IMR-90 (cell line): ENCODE data around the gene NELL1. TPM values are rescaled to one million over a fixed set of nuclear protein-coding genes. Genes with fewer than 3 reads are reported as not detected.

Experiments used
- ATAC-seq: fragments of 200-7000 bp; cut with Tn5 transposase; 2 replicates; pipeline ENCODE4 v1.9.1; 2020; ENCODE audit warnings: low read depth, mild to moderate bottlenecking, moderate library complexity
- BruUV-seq: library from RNA; stranded (reverse); fragments of 400-500 nt; replicated peaks from 2 replicates; lab custom pipeline; 2021; lab: Mats Ljungman, UMichigan
- CTCF ChIA-PET: fragments of 300-600 bp; formaldehyde crosslinking; extraction: SDS; loops from one replicate; lab custom pipeline; 2021; ENCODE audit warnings: antibody characterized with exemption; lab: Yijun Ruan, JAX
- POLR2A ChIA-PET: fragments of 300-600 bp; sonication (Branson Sonifier 250); formaldehyde crosslinking; loops from one replicate; lab custom pipeline; 2022; ENCODE audit warnings: antibody characterized with exemption; ENCODE audit not compliant: unreplicated experiment; lab: Charles Lee
- DNase-seq: peaks from one replicate; pipeline ENCODE4 v3.0.0; 2013
- H2AFZ ChIP-seq: replicated peaks from 2 replicates; pipeline ENCODE3; 2013; ENCODE audit warnings: low read length, mild to moderate bottlenecking; ENCODE audit not compliant: poor library complexity
- H2AK5ac ChIP-seq: 2 replicates; pipeline ENCODE4 v1.6.1; 2013; ENCODE audit warnings: low read depth, low read length, inconsistent platforms
- H2AK9ac ChIP-seq: replicated peaks from 2 replicates; pipeline ENCODE3; 2013; ENCODE audit warnings: mild to moderate bottlenecking, low read depth, low read length, moderate library complexity; ENCODE audit not compliant: poor library complexity
- H2BK120ac ChIP-seq: 2 replicates; pipeline ENCODE4 v1.6.1; 2013; ENCODE audit warnings: low read depth, low read length, inconsistent platforms
- H2BK15ac ChIP-seq: 3 replicates; pipeline ENCODE4 v1.6.1; 2013; ENCODE audit warnings: low read depth, low read length, inconsistent platforms
- H2BK20ac ChIP-seq: 2 replicates; pipeline ENCODE4 v1.6.1; 2013; ENCODE audit warnings: low read depth, mild to moderate bottlenecking, inconsistent platforms, low read length, moderate library complexity
- H2BK5ac ChIP-seq: 2 replicates; pipeline ENCODE4 v1.6.1; 2013; ENCODE audit warnings: mild to moderate bottlenecking, low read depth, low read length, inconsistent platforms; ENCODE audit not compliant: poor library complexity, severe bottlenecking
- H3K14ac ChIP-seq: replicated peaks from 2 replicates; pipeline ENCODE4 v1.6.1; 2013; ENCODE audit warnings: low read depth, low read length, inconsistent platforms
- H3K18ac ChIP-seq: 2 replicates; pipeline ENCODE4 v1.6.1; 2013; ENCODE audit warnings: low read depth, low read length, control low read depth
- H3K23ac ChIP-seq: 2 replicates; pipeline ENCODE4 v1.6.1; 2013; ENCODE audit warnings: low read depth, low read length, inconsistent platforms
- H3K27ac ChIP-seq: 2 replicates; pipeline ENCODE4 v1.5.1; 2013; ENCODE audit warnings: mild to moderate bottlenecking, control low read depth, low read length; ENCODE audit not compliant: insufficient read depth
- H3K27me3 ChIP-seq: 2 replicates; pipeline ENCODE4 v1.6.1; 2013; ENCODE audit warnings: low read length; ENCODE audit not compliant: control insufficient read depth, insufficient read depth
- H3K36me3 ChIP-seq: 2 replicates; pipeline ENCODE4 v1.6.1; 2013; ENCODE audit warnings: low read length, mixed read lengths; ENCODE audit not compliant: control insufficient read depth, insufficient read depth
- H3K4ac ChIP-seq: 2 replicates; pipeline ENCODE4 v1.6.1; 2013; ENCODE audit warnings: low read depth, low read length, inconsistent platforms
- H3K4me1 ChIP-seq: 2 replicates; pipeline ENCODE4 v1.6.1; 2013; ENCODE audit warnings: low read length, mixed read lengths; ENCODE audit not compliant: control insufficient read depth, insufficient read depth
- H3K4me2 ChIP-seq: 2 replicates; pipeline ENCODE4 v1.6.1; 2013; ENCODE audit warnings: low read depth, mild to moderate bottlenecking, control low read depth, low read length, moderate library complexity
- H3K4me3 ChIP-seq: 2 replicates; pipeline ENCODE4 v1.5.1; 2013; ENCODE audit warnings: low read depth, mild to moderate bottlenecking, control low read depth, low read length, moderate library complexity; ENCODE audit not compliant: insufficient read depth
- H3K56ac ChIP-seq: 2 replicates; pipeline ENCODE4 v1.6.1; 2013; ENCODE audit warnings: low read length, inconsistent platforms; ENCODE audit not compliant: insufficient read depth; ENCODE audit errors: extremely low read depth
- H3K79me1 ChIP-seq, 2 experiments: 2 replicates each; pipeline ENCODE4 v1.6.1; 2013; ENCODE audit warnings: low read length in 2 of 2, inconsistent platforms in 1 of 2, low read depth in 1 of 2
- H3K9ac ChIP-seq: 2 replicates; pipeline ENCODE4 v1.6.1; 2013; ENCODE audit warnings: low read depth, low read length, control low read depth
- H3K9me1 ChIP-seq: 2 replicates; pipeline ENCODE4 v1.6.1; 2013; ENCODE audit warnings: low read length, inconsistent platforms; ENCODE audit not compliant: insufficient read depth
- H3K9me3 ChIP-seq: 2 replicates; pipeline ENCODE4 v1.6.1; 2013; ENCODE audit warnings: low read length; ENCODE audit not compliant: control insufficient read depth, insufficient read depth
- H4K20me1 ChIP-seq: 2 replicates; pipeline ENCODE4 v1.6.1; 2013; ENCODE audit warnings: low read length, inconsistent platforms; ENCODE audit not compliant: insufficient read depth
- H4K5ac ChIP-seq: 2 replicates; pipeline ENCODE4 v1.6.1; 2013; ENCODE audit warnings: mild to moderate bottlenecking, low read depth, low read length, control low read depth
- H4K8ac ChIP-seq, 2 experiments: 2 replicates each; pipeline ENCODE4 v1.6.1; 2013; ENCODE audit warnings: low read depth in 2 of 2, low read length in 2 of 2, control low read depth in 1 of 2, inconsistent platforms in 1 of 2
- H4K91ac ChIP-seq: 2 replicates; pipeline ENCODE4 v1.6.1; 2013; ENCODE audit warnings: low read depth, low read length, inconsistent platforms; ENCODE audit not compliant: insufficient read depth
- CEBPB ChIP-seq: IDR thresholded peaks from 2 replicates; pipeline ENCODE4 v1.6.1; 2012; ENCODE audit warnings: low read depth, low read length, improper control_type of control experiment
- FOS ChIP-seq: fragments of 150-350 bp; IDR thresholded peaks from 2 replicates; pipeline ENCODE4 v1.6.1; 2016; ENCODE audit warnings: low read depth, low read length
- MAZ ChIP-seq: IDR thresholded peaks from 2 replicates; pipeline ENCODE4 v1.6.1; 2012; ENCODE audit warnings: low read depth, mild to moderate bottlenecking, low read length, improper control_type of control experiment, moderate library complexity, borderline replicate concordance
- MXI1 ChIP-seq: IDR thresholded peaks from 2 replicates; pipeline ENCODE4 v1.6.1; 2012; ENCODE audit warnings: low read depth, mild to moderate bottlenecking, low read length, moderate library complexity, borderline replicate concordance
- NFE2L2 ChIP-seq: fragments of 150-350 bp; IDR thresholded peaks from 2 replicates; pipeline ENCODE4 v1.6.1; 2016; ENCODE audit warnings: low read depth, mild to moderate bottlenecking, low read length
- POLR2A ChIP-seq: IDR thresholded peaks from 2 replicates; pipeline ENCODE4 v1.6.1; 2012; ENCODE audit warnings: mild to moderate bottlenecking, low read depth, low read length
- RAD21 ChIP-seq: IDR thresholded peaks from 2 replicates; pipeline ENCODE4 v1.6.1; 2012; ENCODE audit warnings: low read length, improper control_type of control experiment
- RFX5 ChIP-seq: IDR thresholded peaks from 2 replicates; pipeline ENCODE4 v1.8.0; 2012; ENCODE audit warnings: low read depth, mild to moderate bottlenecking, low read length, moderate library complexity
- SMC3 ChIP-seq: fragments of 150-350 bp; IDR thresholded peaks from 2 replicates; pipeline ENCODE4 v1.6.1; 2016; ENCODE audit warnings: low read depth, mild to moderate bottlenecking, antibody characterized with exemption, low read length, moderate library complexity
- WGBS, 2 experiments: methylation state at CpG; one replicate each; pipeline versions ENCODE4 v1.1.5 to v1.1.7; 2013; ENCODE audit warnings: missing lambda C conversion rate in 2 of 2; ENCODE audit not compliant: insufficient read length in 1 of 2; ENCODE audit errors: extremely low coverage in 2 of 2; 5-methylcytosine and 5-hydroxymethylcytosine counted together
- dilution Hi-C: fragments of 300-500 bp; cut with HindIII; formaldehyde crosslinking; loops from one replicate; pipeline ENCODE4 v1.14.3; 2018; ENCODE audit warnings: low sequenced_read_pairs; ENCODE audit not compliant: unreplicated experiment
- in situ Hi-C: fragments of 300-500 bp; cut with MboI; formaldehyde crosslinking; loops from 3 replicates; pipeline ENCODE4 v1.14.3; 2019; ENCODE audit warnings: low sequenced_read_pairs, inconsistent platforms, mixed read lengths
- intact Hi-C: fragments of 100-400 bp; cut with micrococcal nuclease; formaldehyde crosslinking; loops from 2 replicates; pipeline ENCODE4 v1.10.0; 2022
- polyA plus RNA-seq, 3 experiments: library from polyadenylated mRNA; depleted of rRNA; stranded (reverse); fragments of >200 nt; gene quantifications; 2 replicates each; pipeline ENCODE4 v1.2.3, GENCODE V29; 2012; ENCODE audit warnings: low replicate concordance in 1 of 3
- total RNA-seq: library from RNA; depleted of rRNA; stranded (reverse); fragments of >200 nt; gene quantifications from 2 replicates; pipeline ENCODE4 v1.2.3, GENCODE V29; 2012
- TF ChIP-seq, protein P1 (sequence below): fragments of 150-350 bp; IDR thresholded peaks from 2 replicates; pipeline ENCODE4 v1.6.1; 2016; ENCODE audit warnings: low read depth, mild to moderate bottlenecking, low read length, moderate library complexity, borderline replicate concordance
- TF ChIP-seq, protein P2 (sequence below): conservative IDR thresholded peaks from 2 replicates; pipeline ENCODE4 v1.5.1; 2012; ENCODE audit warnings: mild to moderate bottlenecking, low read depth, low read length, improper control_type of control experiment

NELL1 gene
- total and polyA plus RNA-seq, 2 of the 4 experiments (the other 2 are of a cell fraction) = not detected

DNA sequence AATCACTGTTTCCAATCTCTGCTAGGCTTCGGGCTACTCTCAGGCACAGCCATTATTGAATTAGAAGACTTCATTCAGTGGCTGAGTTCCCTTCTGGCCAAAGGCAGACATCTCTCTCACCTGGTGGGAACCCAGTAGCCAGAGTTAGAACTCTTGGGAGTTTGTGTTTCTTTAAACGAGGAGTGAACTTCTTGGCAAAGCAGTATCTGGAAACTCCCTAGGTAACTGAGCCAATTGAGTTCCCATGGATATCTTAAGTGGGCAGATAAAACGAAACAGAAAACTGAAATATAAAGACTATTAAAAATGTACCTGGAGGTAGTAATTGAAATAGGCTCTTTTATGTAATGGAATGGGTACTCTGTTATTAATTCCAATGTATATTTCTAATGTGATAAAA lies 125.6 kb downstream of the NELL1 start:
- Histone ChIP-seq H3K79me1 (no peaks in the 10 kb centered on the region), H3K56ac (no peak overlapping the region), H2BK120ac (no peak overlapping the region), H2BK5ac (no peak overlapping the region), H3K4me3 (no peak overlapping the region), H2AK5ac (no peak overlapping the region), H4K8ac (no peak overlapping the region), H3K9me3 (peaks cover 14% of the 10 kb centered on the region), H2BK20ac (no peak overlapping the region), H4K20me1 (no peaks in the 10 kb centered on the region), H3K36me3 (no peaks in the 10 kb centered on the region), H3K27ac (no peak overlapping the region), H3K4ac (no peak overlapping the region), H2BK15ac (no peak overlapping the region), H2AK9ac (no peak overlapping the region), H3K23ac (no peak overlapping the region), H2AFZ (no peak overlapping the region), H3K9me1 (no peaks in the 10 kb centered on the region), H3K18ac (no peak overlapping the region), H4K5ac (no peak overlapping the region), H3K27me3 (no peaks in the 10 kb centered on the region), H3K14ac (no peak overlapping the region), H3K4me2 (no peak overlapping the region), H3K4me1 (no peaks in the 10 kb centered on the region), H3K9ac (no peak overlapping the region), H4K91ac (no peak overlapping the region)
- ChIA-PET POLR2A (no interaction called here), CTCF (no interaction called here)
- WGBS, 2 experiments = 40% methylated on average over 1 of the region's 3 CpGs; no CpG with 5 or more reads in 1 of the 2 experiments
- dilution Hi-C loops (no loop called here), in situ Hi-C loops (no loop called here), intact Hi-C loops (no loop called here)
- no peak for ATAC-seq
- TF ChIP-seq RFX5 = no peak
- no peak for TF ChIP-seq FOS
- TF ChIP-seq, protein P1, sequence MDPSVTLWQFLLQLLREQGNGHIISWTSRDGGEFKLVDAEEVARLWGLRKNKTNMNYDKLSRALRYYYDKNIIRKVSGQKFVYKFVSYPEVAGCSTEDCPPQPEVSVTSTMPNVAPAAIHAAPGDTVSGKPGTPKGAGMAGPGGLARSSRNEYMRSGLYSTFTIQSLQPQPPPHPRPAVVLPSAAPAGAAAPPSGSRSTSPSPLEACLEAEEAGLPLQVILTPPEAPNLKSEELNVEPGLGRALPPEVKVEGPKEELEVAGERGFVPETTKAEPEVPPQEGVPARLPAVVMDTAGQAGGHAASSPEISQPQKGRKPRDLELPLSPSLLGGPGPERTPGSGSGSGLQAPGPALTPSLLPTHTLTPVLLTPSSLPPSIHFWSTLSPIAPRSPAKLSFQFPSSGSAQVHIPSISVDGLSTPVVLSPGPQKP = no peak
- TF ChIP-seq, protein P2, sequence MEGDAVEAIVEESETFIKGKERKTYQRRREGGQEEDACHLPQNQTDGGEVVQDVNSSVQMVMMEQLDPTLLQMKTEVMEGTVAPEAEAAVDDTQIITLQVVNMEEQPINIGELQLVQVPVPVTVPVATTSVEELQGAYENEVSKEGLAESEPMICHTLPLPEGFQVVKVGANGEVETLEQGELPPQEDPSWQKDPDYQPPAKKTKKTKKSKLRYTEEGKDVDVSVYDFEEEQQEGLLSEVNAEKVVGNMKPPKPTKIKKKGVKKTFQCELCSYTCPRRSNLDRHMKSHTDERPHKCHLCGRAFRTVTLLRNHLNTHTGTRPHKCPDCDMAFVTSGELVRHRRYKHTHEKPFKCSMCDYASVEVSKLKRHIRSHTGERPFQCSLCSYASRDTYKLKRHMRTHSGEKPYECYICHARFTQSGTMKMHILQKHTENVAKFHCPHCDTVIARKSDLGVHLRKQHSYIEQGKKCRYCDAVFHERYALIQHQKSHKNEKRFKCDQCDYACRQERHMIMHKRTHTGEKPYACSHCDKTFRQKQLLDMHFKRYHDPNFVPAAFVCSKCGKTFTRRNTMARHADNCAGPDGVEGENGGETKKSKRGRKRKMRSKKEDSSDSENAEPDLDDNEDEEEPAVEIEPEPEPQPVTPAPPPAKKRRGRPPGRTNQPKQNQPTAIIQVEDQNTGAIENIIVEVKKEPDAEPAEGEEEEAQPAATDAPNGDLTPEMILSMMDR = no peak
- no peak for TF ChIP-seq MAZ
- TF ChIP-seq MXI1 = no peak
- TF ChIP-seq RAD21 = no peak
- TF ChIP-seq CEBPB = no peak
- no peak for TF ChIP-seq SMC3
- TF ChIP-seq NFE2L2 = no peak
- TF ChIP-seq POLR2A = no peak
- DNase-seq = no peak
- no TSS peak for BruUV-seq
